ENCODE data around the gene ATPAF1. TPM values are rescaled to one million over a fixed set of nuclear protein-coding genes. Genes with fewer than 3 reads are reported as not detected.

The ATPAF1 gene
- total RNA-seq, 1 donor from 2014 or later, result 37.8 TPM

DNA sequence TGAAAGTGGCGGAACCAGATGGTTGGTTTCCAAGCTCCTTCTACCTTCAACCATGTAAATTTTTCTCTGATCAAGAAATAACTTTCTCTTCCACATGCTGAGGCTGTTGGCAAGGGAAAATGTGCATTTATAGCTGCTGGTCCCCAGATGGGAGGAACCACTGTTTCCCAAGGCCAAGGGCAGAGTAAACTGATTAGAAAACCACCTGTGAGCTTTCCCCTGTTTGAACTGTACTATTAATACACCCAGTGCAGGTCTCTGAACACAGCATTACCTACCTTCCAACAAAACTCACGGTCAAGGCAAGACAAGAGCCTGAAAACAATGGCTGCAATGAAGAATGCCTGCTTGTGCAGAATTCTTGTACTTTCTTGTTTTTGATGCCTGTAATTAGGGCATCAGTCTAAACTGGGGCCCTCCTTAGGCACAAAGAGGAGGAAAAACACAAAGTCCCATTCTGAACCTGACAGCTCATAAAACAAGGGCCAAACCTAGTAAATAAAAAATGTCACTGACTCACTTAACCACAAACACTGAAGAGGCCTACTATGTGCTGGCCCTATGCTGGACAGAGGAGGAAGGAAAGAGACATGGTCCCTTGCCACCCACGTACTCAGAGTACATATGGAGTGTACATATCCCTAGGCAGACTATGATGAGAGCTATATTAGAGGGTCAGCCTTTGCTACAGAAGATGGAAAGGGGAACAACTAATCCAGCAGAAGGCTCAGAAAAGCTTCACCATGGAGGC, 66.7 kb downstream of the ATPAF1 start:
- TF ChIP-seq, protein P1, sequence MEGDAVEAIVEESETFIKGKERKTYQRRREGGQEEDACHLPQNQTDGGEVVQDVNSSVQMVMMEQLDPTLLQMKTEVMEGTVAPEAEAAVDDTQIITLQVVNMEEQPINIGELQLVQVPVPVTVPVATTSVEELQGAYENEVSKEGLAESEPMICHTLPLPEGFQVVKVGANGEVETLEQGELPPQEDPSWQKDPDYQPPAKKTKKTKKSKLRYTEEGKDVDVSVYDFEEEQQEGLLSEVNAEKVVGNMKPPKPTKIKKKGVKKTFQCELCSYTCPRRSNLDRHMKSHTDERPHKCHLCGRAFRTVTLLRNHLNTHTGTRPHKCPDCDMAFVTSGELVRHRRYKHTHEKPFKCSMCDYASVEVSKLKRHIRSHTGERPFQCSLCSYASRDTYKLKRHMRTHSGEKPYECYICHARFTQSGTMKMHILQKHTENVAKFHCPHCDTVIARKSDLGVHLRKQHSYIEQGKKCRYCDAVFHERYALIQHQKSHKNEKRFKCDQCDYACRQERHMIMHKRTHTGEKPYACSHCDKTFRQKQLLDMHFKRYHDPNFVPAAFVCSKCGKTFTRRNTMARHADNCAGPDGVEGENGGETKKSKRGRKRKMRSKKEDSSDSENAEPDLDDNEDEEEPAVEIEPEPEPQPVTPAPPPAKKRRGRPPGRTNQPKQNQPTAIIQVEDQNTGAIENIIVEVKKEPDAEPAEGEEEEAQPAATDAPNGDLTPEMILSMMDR (IDR thresholded peaks at IDR 0.05; ENCODE audit: partially characterized antibody, unreplicated experiment), result no peak
- no peaks in the 10 kb centered on the region for H3K36me3 Mint-ChIP-seq (ENCODE audit: unreplicated experiment)
- no peak overlapping the region for H3K27ac Mint-ChIP-seq (ENCODE audit: unreplicated experiment)
- H3K9me3 Mint-ChIP-seq (ENCODE audit: unreplicated experiment), result peaks cover 2% of the 10 kb centered on the region
- no peaks in the 10 kb centered on the region for H3K4me1 Mint-ChIP-seq (ENCODE audit: low read depth, unreplicated experiment)
- H3K4me3 Mint-ChIP-seq (ENCODE audit: unreplicated experiment), result peak overlapping the region; percentile 47
- peaks cover 9% of the 10 kb centered on the region for H3K27me3 Mint-ChIP-seq (ENCODE audit: unreplicated experiment)
- no peak for DNase-seq

DNA sequence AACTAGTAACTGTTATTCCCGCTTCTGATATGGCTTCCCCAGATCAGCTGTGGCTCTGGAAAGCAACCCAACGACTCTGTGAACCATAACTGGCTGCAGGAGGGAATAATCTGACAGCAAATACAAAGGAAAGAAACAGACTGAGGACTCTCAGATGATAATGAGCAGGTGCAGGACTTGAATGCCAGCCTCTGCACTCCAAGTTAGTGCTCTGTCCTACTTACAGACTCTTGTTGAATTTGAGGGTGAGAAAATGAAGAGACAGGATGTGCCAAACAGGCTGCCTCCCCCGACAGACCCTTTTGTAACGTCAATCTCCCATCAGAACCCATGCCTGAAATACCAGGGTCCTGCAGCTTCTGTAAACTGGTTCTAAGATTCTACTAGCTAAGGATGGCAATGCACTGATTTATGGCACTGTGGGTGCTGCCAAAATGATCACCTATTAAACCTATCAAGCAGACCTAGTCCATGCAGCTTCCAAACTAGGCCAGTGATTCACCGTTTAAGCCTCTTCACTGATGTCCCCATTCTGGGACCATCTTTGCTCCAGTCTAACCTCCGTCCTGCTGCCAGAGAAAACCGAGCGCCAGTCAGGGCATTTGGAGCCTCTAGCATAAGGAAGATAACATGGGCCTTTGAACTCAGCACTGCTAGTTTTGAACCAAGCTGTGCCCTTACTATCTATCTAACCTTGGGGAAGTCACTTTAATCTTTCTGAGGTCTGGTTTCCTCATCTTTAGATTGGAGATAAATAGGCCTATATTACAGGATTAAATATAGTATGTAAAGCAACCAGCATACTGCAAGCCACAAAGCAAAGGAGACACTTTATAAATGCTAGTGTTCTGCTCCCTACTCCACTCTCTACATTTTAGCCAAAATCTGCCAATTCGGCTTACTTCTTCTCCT, 68.8 kb downstream of the ATPAF1 start:
- Mint-ChIP-seq H3K4me1 (ENCODE audit: low read depth, unreplicated experiment) (no peaks in the 10 kb centered on the region), H3K4me3 (ENCODE audit: unreplicated experiment) (no peak overlapping the region), H3K27me3 (ENCODE audit: unreplicated experiment) (peaks cover 9% of the 10 kb centered on the region), H3K27ac (ENCODE audit: unreplicated experiment) (no peak overlapping the region), H3K36me3 (ENCODE audit: unreplicated experiment) (no peaks in the 10 kb centered on the region), H3K9me3 (ENCODE audit: unreplicated experiment) (peaks cover 2% of the 10 kb centered on the region)
- TF ChIP-seq, protein P1 (IDR thresholded peaks at IDR 0.05; ENCODE audit: partially characterized antibody, unreplicated experiment), result no peak
- no peak for DNase-seq

DNA sequence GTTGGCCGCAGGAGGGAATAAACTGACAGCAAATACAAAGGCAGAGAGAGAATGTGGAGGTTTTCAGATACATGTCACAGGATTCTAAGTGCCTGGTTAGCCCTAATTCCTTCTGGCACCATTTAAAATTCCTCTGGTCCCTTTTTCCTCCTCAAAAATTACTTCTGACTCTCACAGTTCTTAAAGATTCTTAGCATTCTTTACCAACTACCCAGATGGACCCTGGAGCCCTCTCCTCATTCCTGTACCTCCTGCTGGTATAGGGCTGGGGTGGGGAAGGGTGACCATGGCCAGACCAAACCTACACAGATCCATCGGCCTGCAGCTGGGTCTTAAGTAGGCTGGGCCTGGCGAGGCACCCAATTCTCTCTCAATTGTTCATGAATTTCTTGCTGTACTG, 71.3 kb downstream of the ATPAF1 start:
- TF ChIP-seq, protein P1 (IDR thresholded peaks at IDR 0.05; ENCODE audit: partially characterized antibody, unreplicated experiment), result no peak
- Mint-ChIP-seq H3K27me3 (ENCODE audit: unreplicated experiment) (peaks cover 3% of the 10 kb centered on the region), H3K4me1 (ENCODE audit: low read depth, unreplicated experiment) (no peaks in the 10 kb centered on the region), H3K27ac (ENCODE audit: unreplicated experiment) (no peak overlapping the region), H3K9me3 (ENCODE audit: unreplicated experiment) (no peaks in the 10 kb centered on the region), H3K36me3 (ENCODE audit: unreplicated experiment) (no peaks in the 10 kb centered on the region), H3K4me3 (ENCODE audit: unreplicated experiment) (no peak overlapping the region)
- DNase-seq, result no peak

DNA sequence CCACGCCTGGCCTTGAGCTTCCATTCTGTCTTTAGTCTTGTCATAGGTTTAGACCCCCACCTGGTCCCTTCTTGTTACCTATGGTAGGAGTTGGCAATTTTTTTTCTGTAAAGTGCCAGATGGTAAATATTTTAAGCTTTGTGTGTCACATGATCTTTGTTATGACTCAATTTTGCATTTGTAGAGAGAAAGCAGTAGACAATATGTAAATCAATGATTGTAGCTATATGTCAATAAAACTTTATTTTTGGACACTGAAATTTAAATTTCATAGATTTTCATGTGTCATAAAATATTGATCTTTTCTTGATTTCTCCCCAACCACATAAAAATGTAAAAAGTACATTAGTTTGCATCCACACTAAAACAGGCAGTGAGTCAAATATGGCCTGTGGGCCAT, 72.1 kb downstream of the ATPAF1 start:
- H3K9me3 Mint-ChIP-seq (ENCODE audit: unreplicated experiment), result peaks cover 2% of the 10 kb centered on the region
- H3K36me3 Mint-ChIP-seq (ENCODE audit: unreplicated experiment), result peaks cover 8% of the 10 kb centered on the region
- H3K27ac Mint-ChIP-seq (ENCODE audit: unreplicated experiment), result no peak overlapping the region
- H3K27me3 Mint-ChIP-seq (ENCODE audit: unreplicated experiment), result peaks cover 2% of the 10 kb centered on the region
- TF ChIP-seq, protein P1 (IDR thresholded peaks at IDR 0.05; ENCODE audit: partially characterized antibody, unreplicated experiment), result no peak
- no peak overlapping the region for H3K4me3 Mint-ChIP-seq (ENCODE audit: unreplicated experiment)
- DNase-seq, result no peak
- no peaks in the 10 kb centered on the region for H3K4me1 Mint-ChIP-seq (ENCODE audit: low read depth, unreplicated experiment)
